Forelimb muscle (tissue), 1 donor: Measurements from ENCODE around the gene MDM4. TPM values are rescaled to one million over a fixed set of nuclear protein-coding genes. Genes with fewer than 3 reads are reported as not detected.

ENCODE experiments used
- DNase-seq: peaks from one replicate; pipeline ENCODE4 v3.0.0-alpha.2; 2013; ENCODE audit warnings: low read depth
- polyA plus RNA-seq: library from polyadenylated mRNA; unstranded; fragments of 120-200 nt; gene quantifications from one replicate; pipeline ENCODE4 v1.2.1, GENCODE V29; 2013; ENCODE audit not compliant: insufficient read length

The MDM4 gene
- polyA plus RNA-seq, 1 donor, result 33.1 TPM

- peak; percentile 8 for DNase-seq
Measured at GRCh38 chr1:204578867-204579664, 62.9 kb downstream of the MDM4 start.

- no peak for DNase-seq
Measured at GRCh38 chr1:204579681-204580080, 63.5 kb downstream of the MDM4 start.

DNA sequence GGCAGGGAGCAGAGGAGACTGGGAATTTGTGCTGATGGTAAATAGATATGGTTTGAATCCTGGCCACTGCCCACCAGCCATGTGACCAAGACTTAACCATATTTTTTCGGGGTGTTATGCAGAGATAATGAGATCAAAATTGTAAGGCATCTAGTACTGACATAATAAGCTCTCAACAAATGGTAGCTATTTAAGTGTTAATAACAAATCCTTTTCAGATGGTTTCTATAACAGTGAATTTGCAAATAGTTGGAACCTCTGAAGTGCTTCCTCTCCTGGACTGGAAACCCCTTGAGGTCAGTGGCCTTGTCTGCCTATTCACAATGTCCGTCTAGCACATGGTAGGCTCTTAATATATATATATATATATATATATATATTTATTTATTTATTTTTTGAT is 64.7 kb downstream of the MDM4 start:
- DNase-seq, result no peak

GRCh38 chr1:204581759-204582158 is 65.6 kb downstream of the MDM4 start:
- DNase-seq, result no peak

- DNase-seq, result no peak
Measured at GRCh38 chr1:204583909-204584632, 67.9 kb downstream of the MDM4 start.

GRCh38 chr1:204584699-204585372 is 68.6 kb downstream of the MDM4 start:
- DNase-seq, result no peak

GRCh38 chr1:204587621-204588020 is 71.4 kb downstream of the MDM4 start:
- DNase-seq, result no peak

DNA sequence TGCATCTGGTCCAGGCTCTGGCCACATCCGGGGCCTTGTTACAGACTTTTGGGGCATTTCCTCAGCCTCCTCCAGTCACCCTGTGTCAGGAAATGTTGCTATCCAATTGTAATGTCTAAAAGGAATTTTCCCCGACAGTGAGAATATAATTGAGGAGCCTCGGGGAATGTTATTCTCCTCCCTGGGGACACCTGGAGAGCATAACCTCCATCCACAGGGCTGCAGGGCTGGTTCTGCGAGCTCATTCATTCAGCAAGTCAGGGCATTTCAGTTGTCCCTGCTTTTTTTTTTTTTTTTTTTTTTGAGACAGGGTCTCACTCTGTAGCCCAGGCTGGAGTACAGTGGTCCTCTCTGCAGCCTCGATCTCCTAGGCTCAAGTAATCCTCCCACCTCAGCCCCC is 72.6 kb downstream of the MDM4 start:
- DNase-seq, result no peak

GRCh38 chr1:204589409-204590038 is 73.3 kb downstream of the MDM4 start:
- DNase-seq, result no peak

- DNase-seq, result no peak
Measured at GRCh38 chr1:204591473-204592090, 75.4 kb downstream of the MDM4 start.

GRCh38 chr1:204592246-204592948 is 76.2 kb downstream of the MDM4 start:
- no peak for DNase-seq

DNA sequence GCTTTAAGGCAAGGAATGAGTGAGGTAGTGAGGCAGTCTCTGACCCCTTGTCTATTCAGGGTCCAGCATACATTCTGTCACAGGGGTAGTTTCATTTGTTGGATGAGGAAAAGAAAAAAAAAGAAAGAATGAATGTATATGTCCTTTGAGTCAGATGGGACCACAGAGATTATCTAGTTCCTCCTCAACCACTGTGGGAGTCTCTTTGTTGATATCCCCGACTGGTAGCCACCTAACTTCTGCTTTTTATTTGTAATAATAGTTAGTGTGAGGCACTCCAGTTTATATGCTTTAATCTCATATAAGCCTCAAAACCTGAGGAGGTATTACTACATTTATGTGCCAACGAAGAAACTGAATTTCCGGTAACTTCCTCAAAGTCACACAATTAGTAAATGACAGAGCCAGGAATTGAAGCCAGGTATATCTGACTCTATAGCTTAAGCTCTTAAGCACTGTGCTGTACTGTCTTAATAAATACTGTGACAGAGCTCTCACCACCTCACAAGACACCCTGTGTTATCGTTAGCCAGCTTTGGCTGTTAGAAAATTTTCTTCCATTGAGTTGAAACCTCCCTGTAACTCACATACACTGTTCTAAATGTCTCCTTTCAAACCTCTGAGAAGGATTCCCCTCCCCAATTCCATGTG is 82.2 kb downstream of the MDM4 start:
- DNase-seq, result no peak

- no peak for DNase-seq
Measured at GRCh38 chr1:204599098-204599497, 82.9 kb downstream of the MDM4 start.

DNA sequence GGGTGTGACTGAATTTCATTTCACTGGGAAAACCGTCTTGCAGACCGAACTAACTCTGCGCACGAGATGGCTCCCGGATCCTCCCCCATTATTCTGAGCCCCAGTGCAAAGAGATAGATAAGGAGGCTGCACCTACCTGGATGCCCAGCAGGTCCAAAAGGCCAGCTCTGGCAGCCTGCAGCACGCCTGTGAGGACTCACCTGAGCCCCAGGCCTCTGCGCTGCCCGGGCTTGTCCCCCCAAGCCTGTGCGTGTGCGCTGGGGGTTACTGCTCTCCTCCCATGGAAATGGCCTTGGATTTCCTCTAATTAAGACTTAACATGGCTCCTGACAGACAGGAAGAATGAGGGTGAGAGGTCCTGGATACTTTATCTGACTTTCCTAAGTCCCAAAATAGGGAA is 83.4 kb downstream of the MDM4 start:
- DNase-seq, result no peak

DNA sequence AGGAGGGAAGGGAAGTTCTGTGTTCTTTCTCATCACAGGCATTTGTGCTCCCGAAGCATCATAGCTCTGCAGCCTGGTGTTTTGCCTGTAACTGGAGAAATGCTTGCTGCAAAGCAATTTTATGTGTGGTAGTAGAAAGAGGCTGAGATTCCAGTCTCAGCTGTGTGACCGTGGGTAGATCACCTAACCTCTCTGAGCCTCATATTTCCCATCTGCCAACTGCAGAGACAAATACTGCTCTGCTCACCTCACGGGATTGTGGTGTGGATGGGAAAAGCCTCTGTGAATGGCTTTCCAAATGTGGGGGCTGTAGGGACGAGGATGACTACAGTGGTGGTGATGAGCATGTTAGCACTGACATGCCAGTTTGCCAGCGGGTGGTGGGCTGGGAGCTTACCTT is 84.0 kb downstream of the MDM4 start:
- no peak for DNase-seq

DNA sequence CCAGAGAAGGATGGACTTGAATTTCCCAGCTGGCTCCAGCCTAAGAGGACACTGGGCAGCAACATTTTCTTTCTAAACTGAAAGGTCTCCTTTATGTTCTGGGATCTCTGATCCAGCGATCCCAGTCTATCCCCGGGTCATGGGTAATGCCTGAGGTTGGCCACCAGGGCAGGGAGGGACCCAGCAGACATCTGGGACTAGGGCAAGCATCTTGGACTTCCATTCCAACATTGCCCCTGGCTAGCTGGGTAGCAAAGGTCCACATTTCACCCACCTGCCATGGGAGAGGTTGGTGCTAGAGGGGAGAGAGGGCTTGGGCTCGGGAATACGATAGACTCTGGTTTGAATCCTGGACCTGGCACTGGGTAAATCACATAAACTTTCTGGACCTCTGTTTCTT is 84.8 kb downstream of the MDM4 start:
- no peak for DNase-seq

- DNase-seq, result no peak
Measured at GRCh38 chr1:204602111-204602579, 85.9 kb downstream of the MDM4 start.

DNA sequence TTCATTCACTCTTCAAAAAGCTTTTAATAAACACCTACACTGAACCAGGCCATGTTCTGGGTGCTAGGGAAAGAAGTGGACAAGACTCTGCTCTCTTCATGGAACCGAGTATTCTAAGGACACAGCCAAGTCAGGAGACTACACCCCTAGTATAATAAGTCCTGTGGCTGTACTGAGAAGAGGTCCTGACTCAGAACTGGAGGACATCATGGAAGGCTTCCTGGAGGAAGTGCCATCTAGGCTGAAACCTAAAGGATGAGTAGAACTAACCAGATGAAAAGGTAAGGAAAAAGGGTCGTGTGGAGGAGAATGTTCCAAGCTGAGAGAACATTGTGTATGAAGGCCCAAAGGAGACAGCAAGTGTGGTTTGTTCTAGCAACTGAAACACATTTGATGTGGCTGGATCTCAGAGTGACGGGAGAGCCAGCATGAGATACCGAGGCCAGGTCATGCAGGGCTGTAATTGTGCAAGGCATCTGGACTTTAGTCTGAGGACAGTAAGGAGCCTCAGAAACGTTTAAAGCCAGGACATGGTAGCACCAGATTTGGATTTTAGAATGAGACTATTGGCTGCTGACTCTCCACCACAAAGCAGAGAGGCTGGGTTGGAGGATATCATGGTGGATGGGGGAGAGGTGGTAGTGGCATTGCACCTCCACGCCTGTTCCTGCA is 86.8 kb downstream of the MDM4 start:
- no peak for DNase-seq

DNA sequence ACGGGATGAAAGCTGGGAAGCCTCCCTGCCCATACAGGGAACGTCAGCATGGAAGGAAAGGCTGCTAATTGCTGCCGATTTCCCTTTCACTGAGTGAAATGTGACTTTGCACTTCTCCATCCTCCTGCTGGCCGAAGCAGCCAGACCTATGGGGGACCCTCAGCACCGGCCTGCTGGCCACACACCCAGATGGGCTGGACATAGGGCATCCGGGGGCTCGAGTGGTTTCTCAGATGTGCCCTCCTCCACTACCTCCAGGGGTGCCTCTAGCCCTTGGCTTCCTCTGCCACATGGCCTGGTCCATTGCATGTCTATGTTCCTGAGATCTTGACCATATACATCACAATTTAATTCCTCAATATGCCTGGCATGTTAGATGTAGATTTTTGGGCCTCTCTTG is 89.6 kb downstream of the MDM4 start:
- no peak for DNase-seq
